Measurements from ENCODE around the gene UBA7.
"Not testable (repeated sequence)": the region's sequence is repeated elsewhere in the genome, so short reads cannot be mapped to it uniquely, and the experiment has no call there.

UBA7 gene

GRCh38 chr3:49786357-49787181, 27.2 kb downstream of the UBA7 start, which contains the start of gene IP6K1:
TSS of gene IP6K1 (minus strand) at chr3:49786542. CDS start at chr3:49748040, 38,502 bp downstream.
- no peaks in the 10 kb centered on the region for H3K27me3 ChIP-seq (ENCODE audit: insufficient read depth, low read length)
- H3K79me2 ChIP-seq (ENCODE audit: insufficient read depth, low read length), result peaks cover 9% of the 10 kb centered on the region
- H3K4me1 ChIP-seq (ENCODE audit: insufficient read depth, low read length, severe bottlenecking), result peaks cover 24% of the 10 kb centered on the region
- peak within 1 kb of the TSS; percentile 94 for H3K4me2 ChIP-seq (ENCODE audit: low read length)
- H4K20me1 ChIP-seq (ENCODE audit: insufficient read depth, low read length), result no peaks in the 10 kb centered on the region
- H3K9me3 ChIP-seq (ENCODE audit: low read length), result no peaks in the 10 kb centered on the region
- H3K27ac ChIP-seq (ENCODE audit: low read depth, low read length, poor library complexity, severe bottlenecking), result no peak within 1 kb of the TSS
- H2AFZ ChIP-seq (ENCODE audit: low read length), result no peak within 1 kb of the TSS
- peaks cover 5% of the 10 kb centered on the region; the same call in 1 of the 2 replicates for H3K36me3 ChIP-seq (ENCODE audit: insufficient read depth, low read length)
- H3K9me2 ChIP-seq (ENCODE audit: low read depth, low read length), result no peaks in the 10 kb centered on the region
- peak within 1 kb of the TSS; percentile 78 for H3K4me3 ChIP-seq (ENCODE audit: low read depth, low read length, poor library complexity, severe bottlenecking)
- no peaks in the 10 kb centered on the region for H3F3A ChIP-seq (ENCODE audit: insufficient read depth, low read length)
- TF ChIP-seq CTCF (IDR thresholded peaks at IDR 0.05; ENCODE audit: low read length), result no peak
- TF ChIP-seq EZH2 (IDR thresholded peaks at IDR 0.05; ENCODE audit: borderline replicate concordance, low read length), result no peak
- H3K9ac ChIP-seq (ENCODE audit: low read length), result peak within 1 kb of the TSS; percentile 71

- H3K9me2 ChIP-seq (ENCODE audit: low read depth, low read length), result no peaks in the 10 kb centered on the region
- no peaks in the 10 kb centered on the region for H3F3A ChIP-seq (ENCODE audit: insufficient read depth, low read length)
- H3K4me1 ChIP-seq (ENCODE audit: insufficient read depth, low read length, severe bottlenecking), result peaks cover 26% of the 10 kb centered on the region
- no peaks in the 10 kb centered on the region for H3K27me3 ChIP-seq (ENCODE audit: insufficient read depth, low read length)
- peak overlapping the region; percentile 78 for H3K4me3 ChIP-seq (ENCODE audit: low read depth, low read length, poor library complexity, severe bottlenecking)
- H3K9me3 ChIP-seq (ENCODE audit: low read length), result no peaks in the 10 kb centered on the region
- TF ChIP-seq CTCF (IDR thresholded peaks at IDR 0.05; ENCODE audit: low read length) (no peak), EZH2 (IDR thresholded peaks at IDR 0.05; ENCODE audit: borderline replicate concordance, low read length) (no peak)
- peaks cover 9% of the 10 kb centered on the region for H3K79me2 ChIP-seq (ENCODE audit: insufficient read depth, low read length)
- no peak overlapping the region for H2AFZ ChIP-seq (ENCODE audit: low read length)
- H3K9ac ChIP-seq (ENCODE audit: low read length), result peak overlapping the region; percentile 71
- no peak overlapping the region for H3K27ac ChIP-seq (ENCODE audit: low read depth, low read length, poor library complexity, severe bottlenecking)
- H4K20me1 ChIP-seq (ENCODE audit: insufficient read depth, low read length), result no peaks in the 10 kb centered on the region
- H3K4me2 ChIP-seq (ENCODE audit: low read length), result peak overlapping the region; percentile 94
- peaks cover 8% of the 10 kb centered on the region; the same call in 1 of the 2 replicates for H3K36me3 ChIP-seq (ENCODE audit: insufficient read depth, low read length)
These were observed 28.0 kb downstream of the UBA7 start for GRCh38 chr3:49785565-49786356.

GRCh38 chr3:49782277-49782676, 31.5 kb downstream of the UBA7 start:
- Histone ChIP-seq H3K4me1 (ENCODE audit: insufficient read depth, low read length, severe bottlenecking) (peaks cover 24% of the 10 kb centered on the region), H3K79me2 (ENCODE audit: insufficient read depth, low read length) (peaks cover 25% of the 10 kb centered on the region), H3K36me3 (ENCODE audit: insufficient read depth, low read length) (peaks cover 18% of the 10 kb centered on the region; the same call in 1 of the 2 replicates)
- not testable (repeated sequence) for H3K27ac ChIP-seq (ENCODE audit: low read depth, low read length, poor library complexity, severe bottlenecking); H4K20me1 ChIP-seq (ENCODE audit: insufficient read depth, low read length); H3K9me2 ChIP-seq (ENCODE audit: low read depth, low read length); H3K4me2 ChIP-seq (ENCODE audit: low read length); H3K9ac ChIP-seq (ENCODE audit: low read length); H3K27me3 ChIP-seq (ENCODE audit: insufficient read depth, low read length); H2AFZ ChIP-seq (ENCODE audit: low read length); H3K4me3 ChIP-seq (ENCODE audit: low read depth, low read length, poor library complexity, severe bottlenecking); H3K9me3 ChIP-seq (ENCODE audit: low read length); H3F3A ChIP-seq (ENCODE audit: insufficient read depth, low read length)

Measured in OCI-LY1 (cell line).